Fibroblast of lung (primary cell): Measurements from ENCODE around the gene AKAP13. TPM values are rescaled to one million over a fixed set of nuclear protein-coding genes. Genes with fewer than 3 reads are reported as not detected.

Experiments
- DNase-seq, 2 donors: peaks; one replicate each; pipeline versions ENCODE4 v3.0.0 to v3.0.0-alpha.2; 2010; ENCODE audit warnings: low read depth in 2 of 2
- H2AFZ ChIP-seq: 2 replicates; pipeline ENCODE4 v1.5.1; 2012; ENCODE audit warnings: low read length, control low read depth, inconsistent platforms
- H3K27ac ChIP-seq: 2 replicates; pipeline ENCODE4 v1.5.1; 2011; ENCODE audit warnings: low read length, control low read depth; ENCODE audit not compliant: insufficient read depth
- H3K27me3 ChIP-seq: 2 replicates; pipeline ENCODE4 v1.5.1; 2011; ENCODE audit warnings: mild to moderate bottlenecking, low read length; ENCODE audit not compliant: control insufficient read depth, insufficient read depth
- H3K36me3 ChIP-seq: 2 replicates; pipeline ENCODE4 v1.5.1; 2011; ENCODE audit warnings: low read length; ENCODE audit not compliant: control insufficient read depth, insufficient read depth
- H3K4me1 ChIP-seq: 2 replicates; pipeline ENCODE4 v1.5.1; 2011; ENCODE audit warnings: low read length; ENCODE audit not compliant: control insufficient read depth, insufficient read depth; ENCODE audit errors: extremely low read depth
- H3K4me2 ChIP-seq: 2 replicates; pipeline ENCODE4 v1.5.1; 2011; ENCODE audit warnings: low read length, control low read depth; ENCODE audit not compliant: insufficient read depth; ENCODE audit errors: extremely low read depth
- H3K4me3 ChIP-seq, 4 experiments: fragments of 200-600 bp in 1 of 4; sonication (generic) in 1 of 4; replicated peaks in 1 of 4; 2 replicates each; pipeline ENCODE4 v1.5.1; 2011 to 2016; ENCODE audit warnings: low read length in 4 of 4, low read depth in 3 of 4, mild to moderate bottlenecking in 3 of 4, control low read depth in 2 of 4, inconsistent platforms in 1 of 4, mixed read lengths in 1 of 4; ENCODE audit not compliant: insufficient read depth in 1 of 4; ENCODE audit errors: control extremely low read depth in 1 of 4
- H3K79me2 ChIP-seq: 2 replicates; pipeline ENCODE4 v1.5.1; 2012; ENCODE audit warnings: mild to moderate bottlenecking, low read length, inconsistent platforms; ENCODE audit not compliant: control insufficient read depth, insufficient read depth
- H3K9ac ChIP-seq: 2 replicates; pipeline ENCODE4 v1.5.1; 2011; ENCODE audit warnings: mild to moderate bottlenecking, low read length, control low read depth; ENCODE audit not compliant: insufficient read depth
- H3K9me3 ChIP-seq: 2 replicates; pipeline ENCODE4 v1.5.1; 2012; ENCODE audit warnings: low read depth, low read length; ENCODE audit not compliant: control insufficient read depth, insufficient read depth
- H4K20me1 ChIP-seq: 2 replicates; pipeline ENCODE4 v1.5.1; 2011; ENCODE audit warnings: low read length; ENCODE audit not compliant: control insufficient read depth, insufficient read depth; ENCODE audit errors: extremely low read depth
- CTCF ChIP-seq, 2 donors: IDR thresholded peaks in 1 of 2; conservative IDR thresholded peaks in 1 of 2; 1 replicate in 1 of 2; 2 replicates in 1 of 2; pipeline ENCODE4 v1.5.1; 2011 to 2012; ENCODE audit warnings: low read length in 2 of 2, control low read depth in 1 of 2, inconsistent platforms in 1 of 2, low read depth in 1 of 2, mild to moderate bottlenecking in 1 of 2
- EZH2 ChIP-seq: IDR thresholded peaks from 2 replicates; pipeline ENCODE4 v1.5.1; 2012; ENCODE audit warnings: low read length, control low read depth, mild to moderate bottlenecking; ENCODE audit errors: missing control alignments
- polyA plus RNA-seq, 2 donors: library from polyadenylated mRNA; depleted of rRNA in 1 of 2; stranded (reverse) in 1 of 2; unstranded in 1 of 2; fragments of >200 nt; gene quantifications; 2 replicates each; pipeline ENCODE4 v1.2.1, GENCODE V29; 2011 to 2012; ENCODE audit warnings: missing spikeins in 1 of 2
- total RNA-seq: library from RNA; depleted of rRNA; stranded (reverse); fragments of >200 nt; gene quantifications from 2 replicates; pipeline ENCODE4 v1.2.1, GENCODE V29; 2014

Gene AKAP13
- total and polyA plus RNA-seq, 2 donors (not counting 1 experiment from before 2014, with no cell fraction given), result 8.3 to 68.4 TPM

- H3K4me1 ChIP-seq, result peaks cover 23% of the 10 kb centered on the region
- DNase-seq, result peak in 1 of 2 donors; percentile 36
Measured at GRCh38 chr15:85704066-85704465, 323.7 kb downstream of the AKAP13 start.

DNA sequence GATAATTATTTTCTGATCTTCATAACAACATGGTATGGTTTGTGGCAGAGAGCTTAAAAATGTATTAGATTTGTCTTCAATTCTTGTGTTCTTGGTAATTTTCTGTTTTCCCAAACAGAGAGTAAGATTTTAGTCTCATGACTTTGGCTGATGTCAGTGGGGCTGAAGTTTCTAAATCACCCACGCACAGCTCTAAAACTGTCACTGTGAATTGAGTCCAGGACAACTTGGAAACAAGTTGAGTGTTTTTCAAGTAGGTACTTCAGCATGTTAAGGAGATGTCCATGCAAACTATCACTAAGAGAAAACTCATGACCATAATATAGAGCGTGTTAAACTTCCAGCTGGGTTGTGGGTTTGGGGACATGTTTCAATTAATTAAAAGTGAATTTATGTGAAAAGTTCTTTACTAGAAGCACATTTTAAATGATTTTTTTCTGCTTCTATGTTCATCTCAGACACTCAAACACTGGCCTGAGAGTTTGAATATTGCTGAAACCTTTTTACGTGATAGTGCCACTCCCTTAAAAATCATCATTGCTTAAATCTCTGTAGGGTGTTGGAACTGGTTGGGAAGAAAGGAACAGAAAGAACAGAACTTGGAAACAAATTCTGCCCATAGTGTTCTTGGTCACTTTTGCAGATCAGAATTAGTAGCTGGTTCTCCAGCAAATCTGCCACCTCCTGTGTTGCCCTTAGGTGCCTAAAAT, 324.5 kb downstream of the AKAP13 start:
- DNase-seq, result no peak
- no peak overlapping the region for H3K27ac ChIP-seq
- H3K9me3 ChIP-seq, result no peaks in the 10 kb centered on the region
- no peaks in the 10 kb centered on the region for H3K79me2 ChIP-seq
- H3K27me3 ChIP-seq, result no peaks in the 10 kb centered on the region
- no peak overlapping the region for H3K9ac ChIP-seq
- no peaks in the 10 kb centered on the region for H4K20me1 ChIP-seq
- no peak overlapping the region for H3K4me3 ChIP-seq
- no peak overlapping the region for H2AFZ ChIP-seq
- H3K36me3 ChIP-seq, result no peaks in the 10 kb centered on the region
- H3K4me2 ChIP-seq, result no peak overlapping the region
- peaks cover 23% of the 10 kb centered on the region for H3K4me1 ChIP-seq
- TF ChIP-seq CTCF (conservative IDR thresholded peaks at IDR 0.05 in 1 of 2, IDR thresholded peaks at IDR 0.05 in 1 of 2; ENCODE audit: low read depth in 1 of 2, low read length in 2 of 2) (no peak), EZH2 (no peak)

More at GRCh38 chr15:85704066-85704465, 323.7 kb downstream of the AKAP13 start:
- H3K9me3 ChIP-seq, result no peaks in the 10 kb centered on the region
- H3K27me3 ChIP-seq, result no peaks in the 10 kb centered on the region
- H3K9ac ChIP-seq, result no peak overlapping the region
- TF ChIP-seq EZH2, result no peak
- no peak for TF ChIP-seq CTCF (conservative IDR thresholded peaks at IDR 0.05 in 1 of 2, IDR thresholded peaks at IDR 0.05 in 1 of 2; ENCODE audit: low read depth in 1 of 2, low read length in 2 of 2)
- H2AFZ ChIP-seq, result no peak overlapping the region
- H4K20me1 ChIP-seq, result no peaks in the 10 kb centered on the region
- H3K27ac ChIP-seq, result no peak overlapping the region
- H3K4me3 ChIP-seq, result no peak overlapping the region
- no peak overlapping the region for H3K4me2 ChIP-seq
- H3K36me3 ChIP-seq, result no peaks in the 10 kb centered on the region
- H3K79me2 ChIP-seq, result no peaks in the 10 kb centered on the region

DNA sequence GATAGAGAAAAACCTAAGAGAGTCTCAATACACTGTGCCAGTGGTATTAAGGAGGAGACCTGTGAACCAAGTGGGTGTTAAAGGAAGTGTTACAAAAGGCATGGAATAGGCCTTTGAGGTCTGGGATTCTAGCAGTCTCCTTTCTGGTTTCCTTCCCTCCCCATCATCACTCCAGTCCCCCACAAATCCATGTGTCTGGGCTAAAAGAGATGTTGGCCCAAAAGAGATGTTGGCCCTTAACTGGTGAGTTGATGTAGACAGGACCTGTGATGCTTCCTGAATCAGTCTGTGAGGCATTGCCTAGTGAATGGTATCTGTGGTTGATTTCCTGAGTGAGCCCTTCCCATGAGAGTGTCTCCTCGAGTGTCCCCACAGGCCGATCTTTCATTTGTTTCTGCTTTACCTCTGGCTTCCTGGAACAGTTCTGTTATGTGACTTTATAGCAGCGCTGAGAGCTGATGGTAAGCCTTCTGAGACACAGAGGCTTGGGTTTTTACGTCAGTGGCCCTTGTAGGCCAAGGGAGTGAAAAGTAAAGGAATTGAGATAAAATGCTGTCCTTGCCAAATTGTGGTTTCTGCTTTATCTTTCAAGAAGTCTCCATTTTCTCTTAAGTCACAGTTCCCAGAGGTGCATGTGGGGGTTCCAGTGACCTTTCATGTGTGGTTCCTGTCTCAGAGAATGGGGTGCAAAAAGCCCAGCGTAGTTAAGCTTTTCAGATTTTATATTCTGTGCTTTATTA, 326.5 kb downstream of the AKAP13 start:
- H3K9me3 ChIP-seq, result no peaks in the 10 kb centered on the region
- no peaks in the 10 kb centered on the region for H4K20me1 ChIP-seq
- H2AFZ ChIP-seq, result no peak overlapping the region
- H3K36me3 ChIP-seq, result no peaks in the 10 kb centered on the region
- H3K27ac ChIP-seq, result peak overlapping the region; percentile 75
- peaks cover 23% of the 10 kb centered on the region for H3K4me1 ChIP-seq
- TF ChIP-seq EZH2, result no peak
- no peak for TF ChIP-seq CTCF (conservative IDR thresholded peaks at IDR 0.05 in 1 of 2, IDR thresholded peaks at IDR 0.05 in 1 of 2; ENCODE audit: low read depth in 1 of 2, low read length in 2 of 2)
- H3K79me2 ChIP-seq, result no peaks in the 10 kb centered on the region
- H3K4me2 ChIP-seq, result peak overlapping the region; percentile 95
- DNase-seq, result peak; percentile 64 to 85
- no peaks in the 10 kb centered on the region for H3K27me3 ChIP-seq
- peak overlapping the region; percentile 4 to 43 (median 30) for H3K4me3 ChIP-seq
- no peak overlapping the region for H3K9ac ChIP-seq
